HepG2 (cell line): Measurements from ENCODE around the gene OPTN. TPM values are rescaled to one million over a fixed set of nuclear protein-coding genes. Genes with fewer than 3 reads are reported as not detected.
A peak's percentile ranks its signal among the peaks of the same experiment; 100 is the strongest.

ENCODE experiments used
- DNMT3B ChIP-seq: conservative IDR thresholded peaks from 2 replicates; pipeline ENCODE4 v1.6.1; 2016; ENCODE audit warnings: missing biosample characterization, control low read depth
- HDAC6 ChIP-seq: fragments of 200-600 bp; sonication (generic); IDR thresholded peaks from 2 replicates; pipeline ENCODE4 v1.7.0; 2017; ENCODE audit warnings: mild to moderate bottlenecking, antibody characterized with exemption, low read length, low read depth
- MEF2D ChIP-seq: sonication (generic); formaldehyde crosslinking; IDR thresholded peaks from 2 replicates; pipeline ENCODE4 v1.5.1; 2020; ENCODE audit warnings: mild to moderate bottlenecking, missing genetic modification reagents
- NONO ChIP-seq, 2 experiments: fragments of 450-650 bp in 1 of 2; sonication (generic) in 1 of 2; formaldehyde crosslinking in 1 of 2; IDR thresholded peaks in 1 of 2; conservative IDR thresholded peaks in 1 of 2; 2 replicates each; pipeline versions ENCODE4 v1.6.1 to v1.8.0; 2017 to 2022; ENCODE audit warnings: mild to moderate bottlenecking in 1 of 2, missing genetic modification reagents in 1 of 2, moderate library complexity in 1 of 2
- NRL ChIP-seq: sonication (generic); formaldehyde crosslinking; IDR thresholded peaks from 2 replicates; pipeline ENCODE4 v1.5.0; 2020; ENCODE audit warnings: missing genetic modification reagents, mild to moderate bottlenecking, moderate library complexity, borderline replicate concordance
- PHF8 ChIP-seq: sonication (generic); formaldehyde crosslinking; IDR thresholded peaks from 2 replicates; pipeline ENCODE4 v1.5.0; 2020; ENCODE audit warnings: missing genetic modification reagents
- U2AF2 ChIP-seq: fragments of 200-400 bp; formaldehyde crosslinking; IDR thresholded peaks from 2 replicates; pipeline ENCODE4 v1.6.1; 2017; ENCODE audit warnings: low read depth, mild to moderate bottlenecking, low read length
- ZNF703 ChIP-seq: sonication (generic); formaldehyde crosslinking; IDR thresholded peaks from 2 replicates; pipeline ENCODE4 v1.5.1; 2020; ENCODE audit warnings: missing genetic modification reagents, mild to moderate bottlenecking, moderate library complexity, borderline replicate concordance
- polyA plus RNA-seq, 8 experiments: library from polyadenylated mRNA; depleted of rRNA in 3 of 8; stranded (reverse) in 7 of 8; unstranded in 1 of 8; fragments of >200 nt; fragmentation: Illumina TruSeq in 4 of 8; extraction: Trizol in 4 of 8; gene quantifications; 2 replicates each; pipeline versions ENCODE4 v1.2.1 to v1.2.3, GENCODE V29; 2011 to 2016; ENCODE audit warnings: low read depth in 4 of 8, missing spikeins in 1 of 8, mixed read lengths in 1 of 8; ENCODE audit not compliant: insufficient read depth in 1 of 8
- total RNA-seq, 5 experiments: library from RNA; depleted of rRNA; stranded (reverse); fragments of >200 nt; fragmentation: Illumina TruSeq; extraction: Trizol; gene quantifications; 2 replicates each; pipeline ENCODE4 v1.2.3, GENCODE V29; 2016; ENCODE audit warnings: low read depth in 1 of 5
- TF ChIP-seq, protein P1 (sequence below): sonication (generic); formaldehyde crosslinking; conservative IDR thresholded peaks from 2 replicates; pipeline ENCODE4 v1.4.0; 2020; ENCODE audit warnings: missing genetic modification reagents
- TF ChIP-seq, protein P2 (sequence below): sonication (generic); formaldehyde crosslinking; IDR thresholded peaks from 2 replicates; pipeline ENCODE4 v1.4.0; 2020; ENCODE audit warnings: mild to moderate bottlenecking, missing genetic modification reagents
- TF ChIP-seq, protein P3 (sequence below): sonication (generic); formaldehyde crosslinking; IDR thresholded peaks from 2 replicates; pipeline ENCODE4 v1.5.1; 2020; ENCODE audit warnings: mild to moderate bottlenecking, missing genetic modification reagents, borderline replicate concordance
- TF ChIP-seq, protein P4 (sequence below): sonication (generic); formaldehyde crosslinking; IDR thresholded peaks from 2 replicates; pipeline ENCODE4 v1.4.0; 2020; ENCODE audit warnings: missing genetic modification reagents, mild to moderate bottlenecking, borderline replicate concordance

OPTN gene
- total and polyA plus RNA-seq, 2 of the 13 experiments (the other 11 are each of a cell fraction or from before 2014, with no cell fraction given), result 13.4 to 46.6 TPM

DNA sequence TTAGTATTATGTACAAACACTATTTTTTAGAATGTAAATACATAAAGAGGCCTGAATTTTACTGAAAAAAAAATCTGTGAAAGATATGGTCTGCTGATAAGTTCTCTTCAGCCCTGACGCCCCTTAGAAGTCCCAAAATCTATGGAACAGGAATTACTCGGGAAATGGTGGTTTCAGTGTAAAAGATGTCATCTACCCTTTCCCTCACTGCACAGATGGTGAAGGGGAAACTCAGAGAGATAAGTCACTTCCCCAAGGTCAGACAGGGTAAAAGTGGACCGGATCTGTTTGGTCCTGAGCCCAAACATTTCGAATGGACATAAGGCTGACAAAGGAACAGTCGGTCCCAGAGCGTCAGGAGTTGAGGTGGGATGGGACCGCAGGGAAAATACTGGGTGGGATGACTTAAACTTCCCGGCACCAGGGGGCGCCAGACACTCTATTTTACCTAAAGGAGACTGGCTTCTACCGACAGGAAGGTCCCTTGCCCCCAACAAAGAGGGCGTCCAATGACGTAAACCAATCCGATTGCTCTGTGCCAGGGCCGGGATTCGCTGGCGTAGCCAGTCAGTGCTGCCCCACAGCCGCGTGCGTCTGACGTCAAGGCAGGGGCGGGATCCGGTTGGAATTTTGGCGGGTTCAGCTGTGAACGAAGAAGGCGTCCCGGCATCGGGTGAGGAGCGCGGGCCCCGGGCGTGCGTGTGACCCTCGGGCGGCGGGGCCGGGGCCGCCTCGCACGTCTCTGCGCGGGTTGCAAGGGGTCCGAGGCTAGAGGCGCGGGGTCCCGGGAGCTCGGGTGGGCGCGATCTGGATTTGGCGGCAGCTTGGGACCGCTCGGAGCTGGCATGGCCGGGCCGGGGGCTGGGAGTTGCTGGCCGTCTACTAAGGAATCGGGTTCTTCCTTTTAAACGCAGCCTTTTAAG lies 61.2 kb downstream of the OPTN start, which contains the start of gene MCM10 (continued):
- TF ChIP-seq NONO (IDR thresholded peaks at IDR 0.05) (no peak), NONO (CRISPR knock-in tag; conservative IDR thresholded peaks at IDR 0.05) (peak; percentile 42; the same call in 1 of the 2 replicates), HDAC6 (no peak), NRL (CRISPR knock-in tag) (peak; percentile 44; the same call in 1 of the 2 replicates), DNMT3B (no peak), PHF8 (CRISPR knock-in tag) (peak; percentile 73), MEF2D (CRISPR knock-in tag) (no peak), U2AF2 (no peak), ZNF703 (CRISPR knock-in tag) (no peak)
- TF ChIP-seq, protein P1, sequence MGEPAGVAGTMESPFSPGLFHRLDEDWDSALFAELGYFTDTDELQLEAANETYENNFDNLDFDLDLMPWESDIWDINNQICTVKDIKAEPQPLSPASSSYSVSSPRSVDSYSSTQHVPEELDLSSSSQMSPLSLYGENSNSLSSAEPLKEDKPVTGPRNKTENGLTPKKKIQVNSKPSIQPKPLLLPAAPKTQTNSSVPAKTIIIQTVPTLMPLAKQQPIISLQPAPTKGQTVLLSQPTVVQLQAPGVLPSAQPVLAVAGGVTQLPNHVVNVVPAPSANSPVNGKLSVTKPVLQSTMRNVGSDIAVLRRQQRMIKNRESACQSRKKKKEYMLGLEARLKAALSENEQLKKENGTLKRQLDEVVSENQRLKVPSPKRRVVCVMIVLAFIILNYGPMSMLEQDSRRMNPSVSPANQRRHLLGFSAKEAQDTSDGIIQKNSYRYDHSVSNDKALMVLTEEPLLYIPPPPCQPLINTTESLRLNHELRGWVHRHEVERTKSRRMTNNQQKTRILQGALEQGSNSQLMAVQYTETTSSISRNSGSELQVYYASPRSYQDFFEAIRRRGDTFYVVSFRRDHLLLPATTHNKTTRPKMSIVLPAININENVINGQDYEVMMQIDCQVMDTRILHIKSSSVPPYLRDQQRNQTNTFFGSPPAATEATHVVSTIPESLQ, result no peak
- TF ChIP-seq, protein P2, sequence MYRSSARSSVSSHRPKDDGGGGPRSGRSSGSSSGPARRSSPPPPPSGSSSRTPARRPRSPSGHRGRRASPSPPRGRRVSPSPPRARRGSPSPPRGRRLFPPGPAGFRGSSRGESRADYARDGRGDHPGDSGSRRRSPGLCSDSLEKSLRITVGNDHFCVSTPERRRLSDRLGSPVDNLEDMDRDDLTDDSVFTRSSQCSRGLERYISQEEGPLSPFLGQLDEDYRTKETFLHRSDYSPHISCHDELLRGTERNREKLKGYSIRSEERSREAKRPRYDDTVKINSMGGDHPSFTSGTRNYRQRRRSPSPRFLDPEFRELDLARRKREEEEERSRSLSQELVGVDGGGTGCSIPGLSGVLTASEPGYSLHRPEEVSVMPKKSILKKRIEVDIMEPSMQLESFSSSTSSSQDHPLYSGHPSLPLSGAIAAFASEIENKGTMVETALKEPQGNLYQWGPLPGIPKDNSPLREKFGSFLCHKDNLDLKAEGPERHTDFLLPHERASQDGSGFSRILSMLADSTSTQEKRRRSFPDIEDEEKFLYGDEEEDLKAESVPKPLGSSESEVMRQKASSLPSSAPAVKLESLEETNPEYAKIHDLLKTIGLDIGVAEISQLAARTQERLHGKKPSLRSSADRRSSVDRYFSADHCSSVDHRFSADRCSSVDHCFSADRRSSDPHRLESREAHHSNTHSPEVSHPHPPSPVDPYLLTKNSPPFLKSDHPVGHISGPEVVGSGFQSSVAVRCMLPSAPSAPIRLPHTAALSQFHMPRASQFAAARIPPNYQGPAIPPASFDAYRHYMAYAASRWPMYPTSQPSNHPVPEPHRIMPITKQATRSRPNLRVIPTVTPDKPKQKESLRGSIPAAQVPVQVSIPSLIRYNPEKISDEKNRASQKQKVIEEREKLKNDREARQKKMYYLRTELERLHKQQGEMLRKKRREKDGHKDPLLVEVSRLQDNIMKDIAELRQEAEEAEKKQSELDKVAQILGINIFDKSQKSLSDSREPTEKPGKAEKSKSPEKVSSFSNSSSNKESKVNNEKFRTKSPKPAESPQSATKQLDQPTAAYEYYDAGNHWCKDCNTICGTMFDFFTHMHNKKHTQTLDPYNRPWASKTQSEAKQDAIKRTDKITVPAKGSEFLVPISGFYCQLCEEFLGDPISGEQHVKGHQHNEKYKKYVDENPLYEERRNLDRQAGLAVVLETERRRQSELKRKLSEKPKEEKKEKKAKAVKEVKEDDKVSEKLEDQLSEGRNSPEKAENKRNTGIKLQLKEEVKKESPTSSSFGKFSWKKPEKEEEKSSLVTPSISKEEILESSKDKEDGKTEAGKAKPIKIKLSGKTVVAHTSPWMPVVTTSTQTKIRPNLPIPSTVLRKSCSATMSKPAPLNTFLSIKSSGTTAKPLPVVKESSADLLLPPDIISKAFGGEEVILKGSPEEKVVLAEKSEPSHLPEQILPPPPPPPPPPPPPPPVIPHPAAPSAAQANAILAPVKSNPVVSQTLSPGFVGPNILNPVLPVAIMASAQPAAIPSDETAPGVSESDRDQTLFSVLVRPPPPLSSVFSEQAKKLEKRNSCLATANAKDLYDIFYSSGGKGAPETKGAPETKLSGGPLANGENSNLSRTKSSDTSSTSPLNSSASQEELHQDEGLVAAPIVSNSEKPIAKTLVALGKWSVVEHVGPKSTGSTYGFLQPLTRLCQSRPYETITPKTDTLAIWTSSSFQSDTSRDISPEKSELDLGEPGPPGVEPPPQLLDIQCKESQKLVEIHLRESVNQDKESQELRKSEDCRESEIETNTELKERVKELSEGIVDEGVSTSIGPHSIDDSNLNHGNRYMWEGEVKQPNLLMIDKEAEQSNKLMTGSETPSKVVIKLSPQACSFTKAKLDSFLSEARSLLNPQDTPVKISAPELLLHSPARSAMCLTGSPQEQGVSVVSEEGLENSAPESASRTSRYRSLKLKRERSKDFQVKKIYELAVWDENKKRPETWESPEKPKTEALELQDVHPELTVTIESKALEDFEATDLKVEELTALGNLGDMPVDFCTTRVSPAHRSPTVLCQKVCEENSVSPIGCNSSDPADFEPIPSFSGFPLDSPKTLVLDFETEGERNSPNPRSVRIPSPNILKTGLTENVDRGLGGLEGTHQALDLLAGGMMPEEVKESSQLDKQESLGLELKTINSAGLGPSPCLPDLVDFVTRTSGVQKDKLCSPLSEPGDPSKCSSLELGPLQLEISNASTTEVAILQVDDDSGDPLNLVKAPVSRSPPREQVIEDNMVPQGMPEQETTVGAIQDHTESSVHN, result no peak
- TF ChIP-seq, protein P3, sequence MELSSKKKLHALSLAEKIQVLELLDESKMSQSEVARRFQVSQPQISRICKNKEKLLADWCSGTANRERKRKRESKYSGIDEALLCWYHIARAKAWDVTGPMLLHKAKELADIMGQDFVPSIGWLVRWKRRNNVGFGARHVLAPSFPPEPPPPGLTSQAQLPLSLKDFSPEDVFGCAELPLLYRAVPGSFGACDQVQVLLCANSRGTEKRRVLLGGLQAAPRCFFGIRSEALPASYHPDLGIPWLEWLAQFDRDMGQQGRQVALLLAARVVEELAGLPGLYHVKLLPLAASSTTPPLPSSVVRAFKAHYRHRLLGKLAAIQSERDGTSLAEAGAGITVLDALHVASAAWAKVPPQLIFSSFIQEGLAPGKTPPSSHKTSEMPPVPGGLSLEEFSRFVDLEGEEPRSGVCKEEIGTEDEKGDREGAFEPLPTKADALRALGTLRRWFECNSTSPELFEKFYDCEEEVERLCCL (CRISPR knock-in tag), result no peak
- TF ChIP-seq, protein P4, sequence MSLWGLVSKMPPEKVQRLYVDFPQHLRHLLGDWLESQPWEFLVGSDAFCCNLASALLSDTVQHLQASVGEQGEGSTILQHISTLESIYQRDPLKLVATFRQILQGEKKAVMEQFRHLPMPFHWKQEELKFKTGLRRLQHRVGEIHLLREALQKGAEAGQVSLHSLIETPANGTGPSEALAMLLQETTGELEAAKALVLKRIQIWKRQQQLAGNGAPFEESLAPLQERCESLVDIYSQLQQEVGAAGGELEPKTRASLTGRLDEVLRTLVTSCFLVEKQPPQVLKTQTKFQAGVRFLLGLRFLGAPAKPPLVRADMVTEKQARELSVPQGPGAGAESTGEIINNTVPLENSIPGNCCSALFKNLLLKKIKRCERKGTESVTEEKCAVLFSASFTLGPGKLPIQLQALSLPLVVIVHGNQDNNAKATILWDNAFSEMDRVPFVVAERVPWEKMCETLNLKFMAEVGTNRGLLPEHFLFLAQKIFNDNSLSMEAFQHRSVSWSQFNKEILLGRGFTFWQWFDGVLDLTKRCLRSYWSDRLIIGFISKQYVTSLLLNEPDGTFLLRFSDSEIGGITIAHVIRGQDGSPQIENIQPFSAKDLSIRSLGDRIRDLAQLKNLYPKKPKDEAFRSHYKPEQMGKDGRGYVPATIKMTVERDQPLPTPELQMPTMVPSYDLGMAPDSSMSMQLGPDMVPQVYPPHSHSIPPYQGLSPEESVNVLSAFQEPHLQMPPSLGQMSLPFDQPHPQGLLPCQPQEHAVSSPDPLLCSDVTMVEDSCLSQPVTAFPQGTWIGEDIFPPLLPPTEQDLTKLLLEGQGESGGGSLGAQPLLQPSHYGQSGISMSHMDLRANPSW (CRISPR knock-in tag), result 0 out of 2 replicates have a peak, but pooled peaks have one; percentile 36
